NCI-H226 (cell line): Measurements from ENCODE around the gene CLDN7.

Experiments used
- DNase-seq: peaks from one replicate; pipeline ENCODE4 v3.0.0-alpha.2; 2015

The CLDN7 gene

GRCh38 chr17:7262192-7262934 is at the start of gene CLDN7:
CLDN7 (minus strand) TSS chr17:7262478; CDS start chr17:7262043, 435 bp downstream.
- DNase-seq: no peak

- DNase-seq: no peak
Observed at GRCh38 chr17:7311110-7311705, 48.9 kb upstream of the CLDN7 start.

GRCh38 chr17:7309628-7310027 is 47.4 kb upstream of the CLDN7 start:
- no peak for DNase-seq

- DNase-seq: peak; percentile 68
Observed at GRCh38 chr17:7308625-7309433, 46.6 kb upstream of the CLDN7 start.

GRCh38 chr17:7307686-7308624 is 45.7 kb upstream of the CLDN7 start:
- peak; percentile 33 for DNase-seq

- DNase-seq: peak; percentile 99
Observed at GRCh38 chr17:7306911-7307685, 44.8 kb upstream of the CLDN7 start, which contains the start of gene EIF5A. EIF5A (plus strand) TSS chr17:7307628; CDS start chr17:7309636, 2,008 bp downstream.

- no peak for DNase-seq
Observed at GRCh38 chr17:7304179-7304578, 41.9 kb upstream of the CLDN7 start.

- peak; percentile 82 for DNase-seq
Observed at GRCh38 chr17:7296189-7296861, 34.0 kb upstream of the CLDN7 start.

- DNase-seq: no peak
Observed at GRCh38 chr17:7295230-7296180, 33.2 kb upstream of the CLDN7 start.

GRCh38 chr17:7294614-7295153 is 32.4 kb upstream of the CLDN7 start, which contains the start of gene YBX2:
YBX2 (minus strand) TSS chr17:7294639; CDS start chr17:7294500, 139 bp downstream.
- no peak for DNase-seq

GRCh38 chr17:7293816-7294613 is 31.7 kb upstream of the CLDN7 start:
- DNase-seq: no peak

- DNase-seq: peak; percentile 97
Observed at GRCh38 chr17:7293159-7293558, 30.9 kb upstream of the CLDN7 start.

GRCh38 chr17:7292729-7293128 is 30.5 kb upstream of the CLDN7 start:
- DNase-seq: no peak

- no peak for DNase-seq
Observed at GRCh38 chr17:7292194-7292593, 29.9 kb upstream of the CLDN7 start.

GRCh38 chr17:7290685-7291084 is 28.4 kb upstream of the CLDN7 start:
- no peak for DNase-seq

GRCh38 chr17:7290166-7290565 is 27.9 kb upstream of the CLDN7 start:
- no peak for DNase-seq

- no peak for DNase-seq
Observed at GRCh38 chr17:7289256-7290032, 27.2 kb upstream of the CLDN7 start.

- no peak for DNase-seq
Observed at GRCh38 chr17:7285679-7286078, 23.4 kb upstream of the CLDN7 start.
